K562 (cell line): ENCODE results near the gene TMEM217. TPM values are rescaled to one million over a fixed set of nuclear protein-coding genes. Genes with fewer than 3 reads are reported as not detected.
A peak's percentile ranks its signal among the peaks of the same experiment; 100 is the strongest.

Source experiments
- ATAC-seq: fragments of 200-7000 bp; cut with Tn5 transposase; 3 replicates; pipeline ENCODE4 v1.9.1; 2020; ENCODE audit warnings: moderate library complexity
- BruUV-seq: library from RNA; stranded (reverse); fragments of 400-500 nt; replicated peaks from 2 replicates; lab custom pipeline; 2021; lab: Mats Ljungman, UMichigan
- CTCF ChIA-PET: fragments of 300-600 bp; formaldehyde crosslinking; extraction: SDS; loops from one replicate; lab custom pipeline; 2021; ENCODE audit warnings: low intra/inter-chr PET ratio; lab: Yijun Ruan, JAX
- POLR2A ChIA-PET: fragments of 300-600, 350-650 bp; sonication (Branson Sonifier 250); formaldehyde crosslinking; extraction: SDS; loops from one replicate; lab custom pipeline; 2021; ENCODE audit warnings: antibody characterized with exemption, inconsistent platforms; lab: Yijun Ruan, JAX
- DNase-seq, 4 experiments: peaks; one replicate each; pipeline versions ENCODE4 v3.0.0 to v3.0.0-alpha.2; 2011 to 2018; ENCODE audit warnings: low spot score in 3 of 4, mixed read lengths in 3 of 4; ENCODE audit errors: extremely low read depth in 1 of 4
- FAIRE-seq: peaks from 2 replicates; lab custom pipeline; 2011; peaks lifted over from hg19 to GRCh38; lab: Jason Lieb, UNC
- H2AFZ ChIP-seq: 2 replicates; pipeline ENCODE4 v1.6.0; 2011; ENCODE audit warnings: low read depth, low read length, control low read depth, inconsistent platforms
- H3K27ac ChIP-seq: fragments of 200-600 bp; 3 replicates; pipeline ENCODE4 v1.8.0; 2011; ENCODE audit warnings: low read depth, mild to moderate bottlenecking, control low read depth, inconsistent platforms, low read length, moderate library complexity, mixed read lengths; ENCODE audit errors: extremely low read depth
- H3K27me3 ChIP-seq, 2 experiments: fragments of 300-600 bp in 1 of 2; 2 replicates in 1 of 2; 3 replicates in 1 of 2; pipeline versions ENCODE4 v1.6.0 to v1.8.0; 2011; ENCODE audit warnings: inconsistent platforms in 2 of 2, low read length in 2 of 2, mild to moderate bottlenecking in 1 of 2, mixed read lengths in 1 of 2, moderate library complexity in 1 of 2; ENCODE audit not compliant: control insufficient read depth in 2 of 2, insufficient read depth in 2 of 2
- H3K36me3 ChIP-seq: fragments of 300-600 bp; 3 replicates; pipeline ENCODE4 v1.8.0; 2011; ENCODE audit warnings: mild to moderate bottlenecking, low read length, inconsistent platforms; ENCODE audit not compliant: control insufficient read depth, insufficient read depth
- H3K4me1 ChIP-seq, 2 experiments: fragments of 200-600 bp in 1 of 2; replicated peaks in 1 of 2; 2 replicates in 1 of 2; 3 replicates in 1 of 2; pipeline versions ENCODE4 v1.5.1 to v1.8.0; 2011; ENCODE audit warnings: inconsistent platforms in 2 of 2, low read length in 2 of 2, mild to moderate bottlenecking in 1 of 2, mixed read lengths in 1 of 2, moderate library complexity in 1 of 2; ENCODE audit not compliant: control insufficient read depth in 2 of 2, insufficient read depth in 2 of 2
- H3K4me2 ChIP-seq: 2 replicates; pipeline ENCODE4 v1.6.1; 2011; ENCODE audit warnings: low read length, control low read depth, inconsistent platforms, mixed read lengths; ENCODE audit not compliant: insufficient read depth
- H3K4me3 ChIP-seq: fragments of 200-600 bp; sonication (generic), shearing (Covaris generic); 2 replicates; pipeline ENCODE4 v1.5.1; 2016; ENCODE audit warnings: control low read depth, inconsistent platforms
- H3K79me2 ChIP-seq: fragments of 200-600 bp; 3 replicates; pipeline ENCODE4 v1.8.0; 2011; ENCODE audit warnings: low read length, inconsistent platforms; ENCODE audit not compliant: control insufficient read depth, insufficient read depth
- H3K9ac ChIP-seq, 2 experiments: 2 replicates each; pipeline versions ENCODE4 v1.6.0 to v1.6.1; 2011; ENCODE audit warnings: low read depth in 2 of 2, low read length in 2 of 2, control low read depth in 1 of 2, inconsistent platforms in 1 of 2, mild to moderate bottlenecking in 1 of 2, mixed read lengths in 1 of 2; ENCODE audit not compliant: insufficient read depth in 1 of 2
- H3K9me1 ChIP-seq: one replicate; pipeline ENCODE4 v1.6.0; 2011; ENCODE audit warnings: inconsistent platforms, mild to moderate bottlenecking, low read length, moderate library complexity; ENCODE audit not compliant: control insufficient read depth, insufficient read depth
- H3K9me3 ChIP-seq: replicated peaks from 2 replicates; pipeline ENCODE4 v1.5.1; 2011; ENCODE audit warnings: low read depth, low read length, inconsistent platforms; ENCODE audit not compliant: control insufficient read depth, insufficient read depth
- H4K20me1 ChIP-seq: replicated peaks from 2 replicates; pipeline ENCODE4 v1.6.1; 2011; ENCODE audit warnings: low read length, inconsistent platforms, mixed read lengths; ENCODE audit not compliant: control insufficient read depth, insufficient read depth
- AFF4 ChIP-seq: sonication (generic); formaldehyde crosslinking; IDR thresholded peaks from 2 replicates; pipeline ENCODE4 v1.8.0; 2023; ENCODE audit warnings: mild to moderate bottlenecking, missing genetic modification reagents
- E4F1 ChIP-seq: fragments of 250-450 bp; sonication (Bioruptor Pico); IDR thresholded peaks from 2 replicates; pipeline ENCODE4 v1.5.0; 2021; ENCODE audit warnings: mild to moderate bottlenecking, borderline replicate concordance
- FOXO4 ChIP-seq: fragments of 450-650 bp; formaldehyde crosslinking; IDR thresholded peaks from 2 replicates; pipeline ENCODE4 v1.4.0; 2020; ENCODE audit warnings: mild to moderate bottlenecking, moderate library complexity
- IRF9 ChIP-seq: fragments of 450-650 bp; IDR thresholded peaks from 2 replicates; pipeline ENCODE4 v1.6.1; 2016; ENCODE audit warnings: missing biosample characterization, missing genetic modification characterization
- MTA2 ChIP-seq: fragments of 450-650 bp; IDR thresholded peaks from 2 replicates; pipeline ENCODE4 v1.6.1; 2016; ENCODE audit warnings: low read depth
- PTTG1 ChIP-seq: fragments of 450-650 bp; IDR thresholded peaks from 2 replicates; pipeline ENCODE4 v1.6.1; 2016; ENCODE audit warnings: low read depth, mild to moderate bottlenecking, missing genetic modification characterization, missing compliant biosample characterization
- SRSF1 ChIP-seq: fragments of 200-400 bp; formaldehyde crosslinking; IDR thresholded peaks from 2 replicates; pipeline ENCODE4 v1.6.1; 2017; ENCODE audit warnings: mild to moderate bottlenecking, low read depth, low read length, moderate library complexity
- SRSF3 ChIP-seq: fragments of 200-400 bp; formaldehyde crosslinking; IDR thresholded peaks from 2 replicates; pipeline ENCODE4 v1.6.1; 2016; ENCODE audit warnings: mild to moderate bottlenecking, low read length, moderate library complexity; ENCODE audit not compliant: insufficient read depth
- WGBS: fragments of 100-300 bp; shearing (Covaris generic); methylation state at CpG from one replicate; pipeline ENCODE4 v1.1.6; 2016; ENCODE audit warnings: low coverage, mixed read lengths; ENCODE audit not compliant: insufficient coverage; ENCODE audit errors: missing lambda C conversion rate; 5-methylcytosine and 5-hydroxymethylcytosine counted together
- in situ Hi-C: fragments of 300-500 bp; cut with MboI; formaldehyde crosslinking; loops from 4 replicates; pipeline ENCODE4 v1.15.0; 2018; ENCODE audit warnings: inconsistent platforms, mixed read lengths
- intact Hi-C: fragments of 100-400 bp; cut with micrococcal nuclease; formaldehyde crosslinking; loops from 2 replicates; pipeline ENCODE4 v1.14.2; 2022
- polyA plus RNA-seq, 8 experiments: library from polyadenylated mRNA; depleted of rRNA in 4 of 8; stranded (reverse) in 5 of 8; unstranded in 3 of 8; fragments of >200 nt; fragmentation: Nextera tagmentation in 2 of 8; fragmentation: Illumina TruSeq in 1 of 8; extraction: Ambion mirVana in 2 of 8; extraction: Trizol in 1 of 8; gene quantifications; 2 replicates each; pipeline versions ENCODE4 v1.2.1 to v1.2.3, GENCODE V29; 2011 to 2014; ENCODE audit warnings: inconsistent platforms in 1 of 8, missing spikeins in 1 of 8
- total RNA-seq, 7 experiments: library from RNA; depleted of rRNA in 6 of 7; stranded (reverse); fragments of >200 nt in 6 of 7; fragmentation: Illumina TruSeq in 2 of 7; extraction: Trizol in 2 of 7; gene quantifications; 2 replicates each; pipeline versions ENCODE4 v1.2.1 to v1.2.3, GENCODE V29; 2011 to 2021; ENCODE audit warnings: low replicate concordance in 1 of 7

The TMEM217 gene
- total and polyA plus RNA-seq, 9 of the 15 experiments (the other 6 are each of a cell fraction or from before 2014, with no cell fraction given): 1.3 to 8.0 (median 1.9) TPM

GRCh38 chr6:37204014-37204751, 53.8 kb downstream of the TMEM217 start (continued):
- no peak for TF ChIP-seq FOXO4
- TF ChIP-seq, all 486 proteins: peak for 144

- intact Hi-C loops (no loop called here), in situ Hi-C loops (loop anchor here (10.0 kb wide), 1 partner anchor 148 kb away; no protein-coding TSS in a partner anchor)
- H3K27ac ChIP-seq: no peak overlapping the region
- H3K4me3 ChIP-seq: no peak overlapping the region
- H3K36me3 ChIP-seq: no peaks in the 10 kb centered on the region; the same call in 2 of the 3 replicates
- ATAC-seq: no peak
- ChIA-PET CTCF (no interaction called here), POLR2A (interaction anchor here (0.6 to 1.8 kb wide), 4 partner anchors 9 to 185 kb away, joined by 3 to 7 read pairs (median 4); no protein-coding TSS in a partner anchor)
- H3K79me2 ChIP-seq: peaks cover 7% of the 10 kb centered on the region; the same call in 1 of the 3 replicates
- no TSS peak for BruUV-seq
- DNase-seq: peak in 1 of 4 experiments; percentile 8
- no peak overlapping the region for H3K9ac ChIP-seq
- H3K4me2 ChIP-seq: no peak overlapping the region
- no peak overlapping the region; the same call in 1 of the 2 replicates for H2AFZ ChIP-seq
- 27% methylated on average over 6 of the region's 7 CpGs for WGBS
- no peaks in the 10 kb centered on the region for H4K20me1 ChIP-seq
- peaks cover 56 to 64% of the 10 kb centered on the region in 2 experiments for H3K4me1 ChIP-seq
- FAIRE-seq: peak; percentile 11
- no peaks in the 10 kb centered on the region for H3K9me3 ChIP-seq
- H3K27me3 ChIP-seq: no peaks in the 10 kb centered on the region
- no peaks in the 10 kb centered on the region for H3K9me1 ChIP-seq
- TF ChIP-seq MTA2: no peak
- no peak for TF ChIP-seq IRF9 (tag)
- TF ChIP-seq SRSF3: no peak
- no peak for TF ChIP-seq AFF4 (CRISPR knock-in tag)
- no peak for TF ChIP-seq E4F1 (CRISPR knock-in tag)
- TF ChIP-seq SRSF1: no peak
- TF ChIP-seq PTTG1: no peak
These were observed 55.0 kb downstream of the TMEM217 start for GRCh38 chr6:37202788-37203491.
